GM15510 (cell line): Measurements from ENCODE around the gene SCARB2.

Source experiments
- POLR2A ChIP-seq: IDR thresholded peaks from 3 replicates; pipeline ENCODE4 v1.6.1; 2011; ENCODE audit warnings: borderline replicate concordance; ENCODE audit not compliant: insufficient read length; ENCODE audit errors: extremely low read depth

The SCARB2 gene

GRCh38 chr4:76211769-76212708 is 1.6 kb downstream of the SCARB2 start:
- TF ChIP-seq POLR2A, result no peak

DNA sequence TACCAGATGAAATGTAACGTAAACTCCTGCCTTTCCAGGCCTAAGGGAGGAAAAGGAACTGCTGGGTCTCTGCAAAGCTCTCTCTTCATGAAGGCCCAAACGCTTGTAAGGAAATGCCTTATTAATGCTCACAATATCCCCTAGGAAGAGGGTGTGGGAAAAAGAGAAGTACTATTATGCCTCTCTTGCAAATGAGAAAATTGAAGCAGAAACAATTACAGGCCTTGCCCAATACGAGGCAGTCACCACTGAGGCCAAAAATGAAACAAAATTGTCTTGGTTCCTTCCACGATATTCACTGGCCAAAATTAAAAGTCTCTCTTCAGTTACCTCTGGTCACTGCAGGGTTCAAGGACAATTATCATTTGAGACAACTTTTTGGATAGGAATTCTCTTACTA is 3.2 kb downstream of the SCARB2 start:
- TF ChIP-seq POLR2A, result no peak

DNA sequence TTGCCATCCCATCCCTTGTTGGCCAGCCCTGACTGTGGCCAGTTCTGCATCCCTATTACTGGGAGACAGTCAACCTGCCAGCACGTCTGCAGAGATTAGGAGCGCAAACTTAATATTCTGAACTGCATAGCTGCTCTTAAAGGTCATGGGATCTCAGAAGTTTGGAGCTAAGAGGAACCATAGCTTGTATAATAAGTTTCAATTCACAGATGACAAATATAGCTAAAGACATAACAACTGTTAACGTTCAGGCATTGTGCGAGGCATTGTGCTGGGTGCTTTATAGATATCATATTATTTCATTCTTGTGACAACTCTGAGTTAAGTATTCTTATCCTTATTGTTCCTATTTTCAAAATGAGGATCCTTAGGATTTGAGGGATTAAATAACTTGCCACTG is 3.7 kb downstream of the SCARB2 start:
- TF ChIP-seq POLR2A, result no peak

DNA sequence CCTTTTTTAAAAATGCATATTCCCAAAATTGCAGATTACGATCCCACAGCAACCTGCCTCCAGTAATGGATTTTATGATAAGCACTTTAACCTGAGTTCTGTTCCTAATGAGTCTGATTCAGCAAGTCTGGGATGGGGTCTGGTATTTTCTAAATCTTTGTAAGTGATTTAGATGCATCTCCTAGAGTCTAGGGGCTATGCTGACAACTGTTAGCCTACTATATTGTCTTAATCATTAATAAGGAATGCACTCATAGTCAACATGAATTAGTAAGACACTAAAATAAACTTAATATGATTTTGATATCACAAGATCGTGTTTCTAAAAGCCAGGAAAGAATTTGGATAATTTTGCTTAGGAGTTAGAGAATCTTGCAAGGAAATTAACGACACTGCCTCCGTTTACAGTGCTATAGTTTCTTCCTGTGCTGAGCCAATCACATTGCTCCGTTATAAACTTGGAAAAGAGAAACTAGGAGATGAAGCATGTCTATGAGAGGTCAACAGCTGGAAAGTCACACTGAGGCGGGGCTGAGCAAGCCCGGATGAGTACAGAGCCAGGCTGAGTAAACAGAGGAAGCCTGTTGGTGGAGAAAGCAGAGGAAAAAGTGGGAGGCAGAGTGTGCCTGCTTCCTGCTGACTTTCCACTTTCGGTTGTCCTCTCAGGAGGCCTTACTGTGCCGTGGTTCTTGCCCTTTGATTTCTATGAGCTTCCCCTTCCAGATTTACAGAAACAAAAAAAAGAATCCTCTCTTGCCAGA is 5.4 kb downstream of the SCARB2 start:
- TF ChIP-seq POLR2A, result no peak

DNA sequence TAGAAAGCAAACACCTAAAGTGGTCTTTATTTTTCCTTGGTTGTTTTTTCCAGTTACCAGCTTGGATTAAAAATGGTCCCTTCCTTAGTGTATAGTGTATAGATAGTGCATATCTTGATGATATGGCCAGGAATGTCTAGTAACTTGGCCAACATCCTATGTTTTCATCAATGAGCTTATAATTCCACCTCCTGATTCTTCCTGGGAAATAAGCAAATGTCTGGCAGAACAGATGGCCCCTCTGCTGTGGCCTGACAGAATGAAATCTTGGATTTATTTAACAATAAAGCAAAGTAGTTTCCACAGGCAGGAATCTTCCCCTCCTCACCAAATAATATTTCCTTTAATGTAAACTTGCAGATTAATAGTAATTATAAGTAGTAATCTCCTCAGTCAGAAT is 6.1 kb downstream of the SCARB2 start:
- no peak for TF ChIP-seq POLR2A

DNA sequence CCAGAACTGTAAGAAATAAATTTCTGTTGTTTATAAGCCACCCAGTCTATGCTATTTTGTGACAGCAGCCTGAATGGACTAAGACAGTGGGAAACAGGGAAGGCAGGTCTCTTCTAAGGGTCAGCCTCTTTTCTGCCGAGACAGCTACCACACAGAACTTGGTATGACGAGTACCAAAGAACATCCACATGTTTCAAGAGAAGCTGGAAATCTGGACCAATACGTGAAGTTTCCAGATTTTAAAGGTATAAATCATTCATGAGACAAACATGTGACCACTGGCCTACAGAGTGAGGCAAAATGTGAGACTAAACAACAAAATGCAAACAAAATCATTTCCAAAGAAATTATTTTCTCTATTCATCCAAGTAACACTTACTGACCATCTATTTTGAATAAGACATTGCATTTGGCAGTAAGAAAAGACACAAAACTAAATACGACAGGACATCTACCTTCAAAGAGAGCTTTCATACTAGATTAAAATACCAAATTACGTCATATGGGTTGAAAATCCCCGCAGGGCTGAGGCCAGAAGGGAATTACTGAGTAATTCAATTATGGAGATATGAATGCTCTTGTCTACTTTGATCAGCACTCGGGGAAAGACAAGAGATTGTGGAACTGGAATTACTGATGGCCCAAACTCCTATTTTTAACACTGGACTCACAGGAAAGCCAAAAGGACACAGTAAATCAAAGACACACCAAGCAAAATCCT is 7.2 kb downstream of the SCARB2 start:
- TF ChIP-seq POLR2A, result no peak

- TF ChIP-seq POLR2A, result no peak
These were observed 8.1 kb downstream of the SCARB2 start for GRCh38 chr4:76205476-76205875.

- no peak for TF ChIP-seq POLR2A
These were observed 8.7 kb downstream of the SCARB2 start for GRCh38 chr4:76204936-76205335.

GRCh38 chr4:76203541-76203940 is 10.1 kb downstream of the SCARB2 start:
- TF ChIP-seq POLR2A, result no peak

DNA sequence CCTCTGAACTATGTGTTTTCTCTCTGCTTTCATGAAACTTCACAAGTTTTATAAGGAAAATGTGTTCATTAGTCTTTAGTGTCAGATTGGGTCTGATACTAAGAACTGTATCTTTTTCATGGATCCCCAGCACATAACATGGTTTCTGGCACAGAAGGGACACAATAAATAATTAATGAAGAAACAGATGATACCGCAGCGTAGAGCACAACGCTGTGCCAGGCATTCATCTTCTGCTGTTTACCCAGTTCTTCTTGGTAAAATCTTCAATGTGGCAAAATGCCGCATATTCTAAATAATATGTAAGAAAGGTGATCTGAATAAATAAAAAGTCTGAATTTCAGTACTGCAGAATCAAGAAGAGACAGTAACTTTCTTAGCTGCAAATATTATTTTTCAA is 12.3 kb downstream of the SCARB2 start:
- no peak for TF ChIP-seq POLR2A

- no peak for TF ChIP-seq POLR2A
These were observed 12.8 kb downstream of the SCARB2 start for GRCh38 chr4:76200771-76201231.

- no peak for TF ChIP-seq POLR2A
These were observed 13.9 kb downstream of the SCARB2 start for GRCh38 chr4:76199664-76200211.

- no peak for TF ChIP-seq POLR2A
These were observed 15.0 kb downstream of the SCARB2 start for GRCh38 chr4:76198411-76199237.

DNA sequence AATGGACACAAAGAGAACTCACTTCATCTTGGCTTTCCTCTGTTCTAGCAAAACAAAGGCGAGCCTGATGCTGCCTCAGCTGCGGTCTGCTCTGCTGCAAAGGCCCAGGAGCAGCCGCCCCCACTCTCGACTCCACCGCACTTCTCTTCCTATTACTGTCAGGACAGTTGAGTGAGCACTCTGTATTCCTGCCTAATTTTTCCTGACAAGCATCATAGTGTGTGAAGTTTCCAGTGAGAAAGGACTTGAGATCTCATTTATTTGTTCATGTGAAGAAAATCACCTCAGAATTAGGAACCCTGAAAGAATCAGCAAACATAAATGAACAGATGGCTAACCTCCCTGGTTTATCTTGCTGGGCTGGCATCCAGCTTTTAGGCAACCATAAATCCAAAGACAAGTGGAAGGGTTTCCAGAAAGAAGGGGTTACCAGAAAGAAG is 15.6 kb downstream of the SCARB2 start:
- TF ChIP-seq POLR2A, result no peak
